Activated CD8-positive, alpha-beta T cell treated with anti-CD3 and anti-CD28 coated beads, Interleukin-2, amount 10 ng/mL, durations not matched to agents 7 days and 5 days (primary cell): Measurements from ENCODE around the gene EHBP1L1. TPM values are rescaled to one million over a fixed set of nuclear protein-coding genes. Genes with fewer than 3 reads are reported as not detected.

Experiments used
- ATAC-seq: fragments of 150-1000 bp; cut with Tn5 transposase; one replicate; pipeline ENCODE4 v1.10.0; 2021; ENCODE audit warnings: moderate library complexity
- CTCF ChIA-PET: fragments of 350-600 bp; sonication (Branson Sonifier 250); formaldehyde crosslinking; loops from one replicate; lab custom pipeline; 2021; ENCODE audit warnings: antibody characterized with exemption; lab: Charles Lee
- POLR2A ChIA-PET: fragments of 350-600 bp; sonication (Branson Sonifier 250); formaldehyde crosslinking; loops from one replicate; lab custom pipeline; 2021; ENCODE audit warnings: antibody characterized with exemption; lab: Charles Lee
- DNase-seq: peaks from one replicate; pipeline ENCODE4 v3.0.0-alpha.2; 2020
- H3K27ac Mint-ChIP-seq: one replicate; pipeline ENCODE4 v1.8.0; 2021; ENCODE audit warnings: mild to moderate bottlenecking, mixed read lengths
- H3K27me3 Mint-ChIP-seq: one replicate; pipeline ENCODE4 v1.8.0; 2021; ENCODE audit warnings: low read depth, mixed read lengths
- H3K36me3 Mint-ChIP-seq: one replicate; pipeline ENCODE4 v1.8.0; 2021; ENCODE audit warnings: low read depth, mixed read lengths
- H3K4me1 Mint-ChIP-seq: one replicate; pipeline ENCODE4 v1.8.0; 2021; ENCODE audit warnings: low read depth, mixed read lengths
- H3K4me3 Mint-ChIP-seq: one replicate; pipeline ENCODE4 v1.8.0; 2021; ENCODE audit warnings: mild to moderate bottlenecking, mixed read lengths
- H3K9me3 Mint-ChIP-seq: one replicate; pipeline ENCODE4 v1.8.0; 2022; ENCODE audit warnings: mixed read lengths; ENCODE audit not compliant: insufficient read depth
- total RNA-seq, 2 experiments: library from RNA; stranded (reverse); gene quantifications; one replicate each; pipeline ENCODE4 v1.2.3, GENCODE V29; 2021

Gene EHBP1L1
- total RNA-seq, 2 experiments from 2014 or later = 94.4 to 95.3 TPM

DNA sequence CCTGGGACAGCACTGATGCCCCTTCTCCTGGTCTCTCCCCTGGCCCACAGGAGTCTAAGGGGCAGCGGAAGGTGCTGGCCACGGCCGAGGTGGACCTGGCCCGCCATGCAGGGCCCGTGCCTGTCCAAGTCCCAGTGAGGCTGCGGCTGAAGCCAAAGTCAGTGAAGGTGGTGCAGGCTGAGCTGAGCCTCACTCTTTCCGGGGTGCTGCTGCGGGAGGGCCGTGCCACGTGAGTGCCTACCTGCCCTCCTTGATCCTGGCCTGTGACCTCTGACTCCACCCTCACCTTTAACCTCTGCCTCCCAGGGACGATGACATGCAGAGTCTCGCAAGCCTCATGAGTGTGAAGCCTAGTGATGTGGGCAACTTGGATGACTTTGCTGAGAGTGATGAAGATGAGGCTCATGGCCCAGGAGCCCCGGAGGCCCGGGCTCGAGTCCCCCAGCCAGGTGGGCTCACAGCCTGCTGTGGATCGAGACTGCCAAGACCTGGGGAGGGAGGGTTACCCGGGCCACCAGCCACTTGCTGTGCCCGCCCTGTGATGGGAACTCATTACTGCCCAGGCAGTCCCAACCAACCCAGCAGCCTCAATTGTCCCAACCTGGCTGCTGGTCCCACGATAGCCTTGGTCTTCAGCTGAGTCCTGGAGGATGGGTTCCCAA, 4.3 kb downstream of the EHBP1L1 start:
- Mint-ChIP-seq H3K9me3 (no peaks in the 10 kb centered on the region), H3K27me3 (no peaks in the 10 kb centered on the region), H3K36me3 (peaks cover 55% of the 10 kb centered on the region), H3K4me1 (peaks cover 45% of the 10 kb centered on the region), H3K27ac (no peak overlapping the region), H3K4me3 (no peak overlapping the region)
- ATAC-seq (no peak), DNase-seq (no peak)
- POLR2A ChIA-PET = no interaction called here
- CTCF ChIA-PET = interaction anchor here (1.3 to 5.2 kb wide), 4 partner anchors 8 to 39 kb away, joined by 3 to 33 read pairs (median 12); no protein-coding TSS in a partner anchor

DNA sequence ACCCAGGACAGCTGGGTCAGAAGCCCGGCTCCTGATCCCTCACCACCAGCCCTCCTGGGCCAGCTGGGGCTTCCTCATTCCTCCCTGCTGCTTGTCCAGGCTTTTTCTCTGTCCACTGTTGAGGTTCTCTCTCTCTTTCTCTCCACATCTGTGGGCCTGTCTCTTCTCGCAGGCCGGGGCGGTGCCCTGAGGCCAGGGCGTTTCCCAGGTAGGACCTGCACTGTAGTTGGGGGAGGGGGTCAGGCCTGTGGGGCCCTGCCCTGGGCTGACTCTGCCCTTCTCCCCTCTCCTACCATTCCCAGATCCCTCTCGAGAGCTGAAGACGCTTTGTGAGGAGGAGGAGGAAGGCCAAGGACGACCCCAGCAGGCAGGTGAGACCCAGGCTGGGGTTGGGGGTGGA, 4.9 kb downstream of the EHBP1L1 start:
- POLR2A ChIA-PET = interaction anchor here (0.6 kb wide), 1 partner anchor 176 kb away, joined by 3 read pairs; no protein-coding TSS in a partner anchor
- Mint-ChIP-seq H3K9me3 (no peaks in the 10 kb centered on the region), H3K4me1 (peaks cover 44% of the 10 kb centered on the region), H3K4me3 (no peak overlapping the region), H3K27ac (no peak overlapping the region), H3K27me3 (no peaks in the 10 kb centered on the region), H3K36me3 (peaks cover 57% of the 10 kb centered on the region)
- ATAC-seq (no peak), DNase-seq (no peak)
- CTCF ChIA-PET = interaction anchor here (4.1 kb wide), 1 partner anchor 13 kb away, joined by 17 read pairs; no protein-coding TSS in a partner anchor

DNA sequence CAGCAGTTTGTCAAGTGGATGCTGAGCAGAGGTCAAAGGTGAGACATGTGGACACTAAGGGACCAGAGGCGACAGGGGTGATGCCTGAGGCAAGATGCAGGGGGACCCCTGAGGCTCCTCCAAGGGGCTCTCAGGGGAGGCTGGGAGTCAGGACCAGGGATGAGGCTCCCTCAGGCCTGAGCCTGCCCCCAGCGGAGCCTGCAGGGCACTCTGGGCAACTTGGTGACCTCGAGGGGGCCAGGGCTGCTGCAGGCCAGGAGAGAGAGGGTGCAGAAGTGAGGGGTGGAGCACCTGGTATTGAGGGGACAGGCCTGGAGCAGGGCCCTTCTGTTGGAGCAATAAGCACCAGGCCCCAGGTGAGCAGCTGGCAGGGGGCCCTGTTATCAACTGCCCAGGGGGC, 6.1 kb downstream of the EHBP1L1 start:
- Mint-ChIP-seq H3K4me3 (no peak overlapping the region), H3K27me3 (no peaks in the 10 kb centered on the region), H3K27ac (no peak overlapping the region), H3K36me3 (peaks cover 63% of the 10 kb centered on the region), H3K9me3 (no peaks in the 10 kb centered on the region), H3K4me1 (peaks cover 53% of the 10 kb centered on the region)
- DNase-seq = no peak
- ATAC-seq = no peak
- POLR2A ChIA-PET = interaction anchor here (0.7 to 0.8 kb wide), 2 partner anchors 12 to 18 kb away, joined by 3 read pairs; no protein-coding TSS in a partner anchor
- CTCF ChIA-PET = interaction anchor here (1.1 to 4.1 kb wide), 2 partner anchors 8 to 12 kb away, joined by 3 to 17 read pairs; no protein-coding TSS in a partner anchor

DNA sequence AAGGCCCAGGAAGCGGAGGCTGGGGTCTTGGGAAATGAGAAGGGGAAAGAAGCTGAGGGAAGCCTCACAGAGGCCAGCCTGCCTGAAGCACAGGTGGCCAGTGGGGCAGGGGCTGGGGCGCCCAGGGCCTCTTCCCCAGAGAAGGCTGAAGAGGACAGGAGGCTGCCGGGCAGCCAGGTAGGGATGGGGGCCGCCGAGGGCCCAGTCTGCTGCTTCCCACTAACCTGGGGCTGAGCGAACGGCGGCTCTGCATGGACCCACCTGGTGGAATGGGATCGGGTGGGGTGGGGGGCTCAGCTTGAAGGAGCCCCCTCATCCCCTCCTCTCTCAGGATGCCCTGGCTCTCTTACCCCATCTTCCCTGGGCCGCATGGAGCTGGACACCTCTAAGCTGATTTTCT, 7.7 kb downstream of the EHBP1L1 start:
- ChIA-PET CTCF (interaction anchor here (1.3 to 4.1 kb wide), 3 partner anchors 10 to 14 kb away, joined by 3 to 17 read pairs (median 9); partner anchors contain the start of genes FAM89B and ZNRD2), POLR2A (no interaction called here)
- Mint-ChIP-seq H3K4me3 (no peak overlapping the region), H3K4me1 (peaks cover 54% of the 10 kb centered on the region), H3K27me3 (no peaks in the 10 kb centered on the region), H3K27ac (peak overlapping the region; percentile 60), H3K36me3 (peaks cover 70% of the 10 kb centered on the region), H3K9me3 (no peaks in the 10 kb centered on the region)
- ATAC-seq (no peak), DNase-seq (no peak)

DNA sequence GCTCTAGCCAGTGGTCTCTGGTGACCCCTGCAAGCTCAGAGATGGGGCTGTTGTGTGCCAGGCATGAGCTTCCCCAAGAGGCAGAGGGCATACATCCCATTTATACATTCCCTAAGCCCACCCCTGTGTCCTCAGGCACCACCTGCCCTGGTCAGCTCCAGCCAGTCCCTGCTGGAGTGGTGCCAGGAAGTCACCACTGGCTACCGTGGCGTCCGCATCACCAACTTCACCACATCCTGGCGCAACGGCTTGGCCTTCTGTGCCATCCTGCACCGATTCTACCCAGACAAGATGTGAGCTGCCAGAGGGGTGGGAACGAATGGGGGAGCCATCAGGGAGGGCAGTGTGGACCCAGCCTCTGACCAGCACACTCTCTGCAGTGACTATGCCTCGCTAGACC, 8.3 kb downstream of the EHBP1L1 start:
- ChIA-PET POLR2A (no interaction called here), CTCF (interaction anchor here (1.3 to 4.1 kb wide), 3 partner anchors 10 to 14 kb away, joined by 3 to 17 read pairs (median 9); partner anchors contain the start of genes FAM89B and ZNRD2)
- Mint-ChIP-seq H3K9me3 (no peaks in the 10 kb centered on the region), H3K4me1 (peaks cover 56% of the 10 kb centered on the region), H3K4me3 (no peak overlapping the region), H3K27ac (no peak overlapping the region), H3K36me3 (peaks cover 68% of the 10 kb centered on the region), H3K27me3 (no peaks in the 10 kb centered on the region)
- DNase-seq (no peak), ATAC-seq (no peak)

DNA sequence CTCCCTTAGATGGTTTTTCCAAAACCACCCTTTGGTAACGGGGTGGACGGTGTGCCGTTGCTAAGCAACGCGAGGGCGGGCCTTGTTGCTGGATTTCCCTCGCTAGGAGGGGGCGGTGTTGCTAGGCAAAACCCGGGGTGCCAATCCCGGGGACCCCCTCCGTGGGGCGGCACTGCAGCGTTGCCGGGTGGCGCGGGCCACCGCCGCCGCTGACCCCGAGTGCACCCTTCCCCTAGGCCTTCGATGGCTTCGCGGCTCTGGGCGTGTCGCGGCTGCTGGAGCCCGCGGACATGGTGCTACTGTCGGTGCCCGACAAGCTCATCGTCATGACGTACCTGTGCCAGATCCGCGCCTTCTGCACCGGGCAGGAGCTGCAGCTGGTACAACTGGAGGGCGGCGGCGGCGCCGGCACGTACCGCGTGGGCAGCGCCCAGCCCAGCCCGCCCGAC, 8.9 kb downstream of the EHBP1L1 start:
- Mint-ChIP-seq H3K9me3 (no peaks in the 10 kb centered on the region), H3K4me1 (peaks cover 57% of the 10 kb centered on the region), H3K27ac (no peak overlapping the region), H3K36me3 (peaks cover 62% of the 10 kb centered on the region), H3K27me3 (no peaks in the 10 kb centered on the region), H3K4me3 (no peak overlapping the region)
- DNase-seq (no peak), ATAC-seq (no peak)
- POLR2A ChIA-PET = no interaction called here
- CTCF ChIA-PET = interaction anchor here (1.3 to 12.3 kb wide), 5 partner anchors 8 to 41 kb away, joined by 3 to 172 read pairs (median 9); partner anchors contain the start of genes EHBP1L1, FAM89B and ZNRD2

DNA sequence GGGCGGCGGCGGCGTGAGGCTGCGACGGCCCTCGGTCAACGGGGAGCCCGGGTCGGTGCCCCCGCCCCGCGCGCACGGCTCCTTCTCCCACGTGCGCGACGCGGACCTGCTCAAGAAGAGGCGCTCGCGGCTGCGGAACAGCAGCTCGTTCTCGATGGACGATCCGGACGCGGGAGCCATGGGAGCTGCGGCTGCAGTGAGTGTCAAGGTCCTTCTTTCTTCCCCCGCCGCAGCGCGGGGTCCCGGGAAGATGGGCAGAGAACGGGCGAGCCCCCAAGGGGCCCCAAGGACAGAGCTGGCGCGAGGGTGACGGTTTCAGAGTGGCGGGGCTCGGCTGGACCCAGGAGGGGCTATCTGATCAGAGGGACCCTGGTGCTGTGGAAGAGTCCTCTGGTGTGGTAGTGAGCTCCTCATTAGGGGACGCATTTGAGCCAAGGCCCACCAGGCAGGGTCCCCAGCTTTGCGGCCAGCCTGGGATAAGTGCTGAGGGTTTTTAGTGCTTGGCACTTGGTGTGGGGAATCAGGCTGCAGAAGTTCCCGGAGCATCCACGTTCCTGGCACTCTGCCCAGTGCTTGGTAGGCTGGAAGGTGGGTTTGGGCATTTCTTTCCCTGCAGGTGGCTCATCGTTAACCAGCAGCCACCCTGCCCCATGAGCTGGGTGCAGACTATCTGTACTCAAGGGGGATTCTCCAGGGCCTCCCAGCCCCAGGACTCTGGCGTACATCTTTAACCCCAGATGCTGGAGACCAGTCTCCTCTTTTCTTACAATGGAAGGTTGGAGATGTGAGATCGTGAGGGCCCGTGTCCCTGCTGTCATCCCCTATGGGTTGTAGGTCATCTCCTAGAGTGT, 9.8 kb downstream of the EHBP1L1 start:
- ChIA-PET CTCF (interaction anchor here (0.9 to 12.3 kb wide), 5 partner anchors 9 to 42 kb away, joined by 3 to 172 read pairs (median 60); partner anchors contain the start of genes EHBP1L1 and FAM89B), POLR2A (interaction anchor here (0.9 to 1.7 kb wide), 5 partner anchors 9 to 80 kb away, joined by 3 to 9 read pairs (median 4); no protein-coding TSS in a partner anchor)
- no peaks in the 10 kb centered on the region for H3K27me3 Mint-ChIP-seq
- ATAC-seq (no peak), DNase-seq (no peak)
- H3K27ac Mint-ChIP-seq = peak overlapping the region; percentile 71
- H3K4me1 Mint-ChIP-seq = peaks cover 58% of the 10 kb centered on the region
- H3K36me3 Mint-ChIP-seq = peaks cover 58% of the 10 kb centered on the region
- no peaks in the 10 kb centered on the region for H3K9me3 Mint-ChIP-seq
- no peak overlapping the region for H3K4me3 Mint-ChIP-seq

DNA sequence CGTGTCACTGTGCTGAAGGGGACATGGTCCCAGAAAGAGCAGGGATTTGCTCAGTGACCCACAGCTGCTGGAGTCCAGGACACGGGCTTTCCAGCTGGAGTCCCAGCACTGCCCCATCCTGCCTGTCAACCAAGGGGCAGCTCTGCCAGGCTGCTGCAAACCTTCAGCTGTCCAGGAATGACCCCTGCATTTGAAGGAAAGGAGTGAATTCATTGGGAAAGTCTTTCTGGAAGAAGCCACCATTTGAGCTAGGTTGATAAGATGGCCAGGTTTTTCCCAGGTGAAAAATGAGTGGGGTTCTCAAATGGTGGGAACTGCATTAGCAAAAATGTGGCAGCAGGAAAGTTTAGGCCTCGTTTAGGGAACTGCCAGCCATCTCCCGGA, 10.4 kb downstream of the EHBP1L1 start:
- no peak for ATAC-seq
- Mint-ChIP-seq H3K9me3 (no peaks in the 10 kb centered on the region), H3K4me3 (no peak overlapping the region), H3K27ac (peak overlapping the region; percentile 71), H3K27me3 (no peaks in the 10 kb centered on the region), H3K4me1 (peaks cover 58% of the 10 kb centered on the region), H3K36me3 (peaks cover 57% of the 10 kb centered on the region)
- no peak for DNase-seq
- ChIA-PET CTCF (interaction anchor here (0.9 to 12.3 kb wide), 5 partner anchors 10 to 43 kb away, joined by 3 to 172 read pairs (median 60); partner anchors contain the start of genes EHBP1L1 and FAM89B), POLR2A (interaction anchor here (0.9 to 1.7 kb wide), 5 partner anchors 9 to 81 kb away, joined by 3 to 9 read pairs (median 4); no protein-coding TSS in a partner anchor)

DNA sequence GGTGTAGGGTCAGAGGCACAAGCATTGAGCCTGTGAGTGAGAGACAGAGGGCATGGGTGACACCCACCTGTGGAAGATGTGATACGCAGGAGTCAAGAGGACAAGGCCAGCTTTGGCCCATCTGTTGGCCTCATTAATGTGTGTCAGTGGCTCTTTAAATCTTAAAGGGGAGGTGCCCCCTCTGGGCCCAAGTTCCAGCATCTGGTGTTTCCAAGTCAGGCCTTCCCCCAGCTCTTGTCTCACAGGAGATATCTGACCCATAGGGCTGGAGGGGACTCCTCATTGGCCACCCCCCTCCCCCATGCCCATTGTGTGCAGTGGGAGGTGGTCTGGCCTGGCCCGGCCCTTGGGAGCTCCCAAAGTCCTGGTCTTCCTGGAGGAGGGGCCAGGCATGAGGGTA, 10.8 kb downstream of the EHBP1L1 start:
- no peak for DNase-seq
- H3K36me3 Mint-ChIP-seq = peaks cover 58% of the 10 kb centered on the region
- H3K27ac Mint-ChIP-seq = peak overlapping the region; percentile 71
- H3K9me3 Mint-ChIP-seq = no peaks in the 10 kb centered on the region
- ChIA-PET CTCF (interaction anchor here (0.8 to 12.3 kb wide), 5 partner anchors 10 to 43 kb away, joined by 4 to 172 read pairs (median 60); partner anchors contain the start of genes EHBP1L1 and FAM89B), POLR2A (interaction anchor here (0.9 to 1.7 kb wide), 6 partner anchors 10 to 81 kb away, joined by 3 to 9 read pairs (median 4); no protein-coding TSS in a partner anchor)
- peaks cover 57% of the 10 kb centered on the region for H3K4me1 Mint-ChIP-seq
- H3K4me3 Mint-ChIP-seq = no peak overlapping the region
- ATAC-seq = no peak
- H3K27me3 Mint-ChIP-seq = no peaks in the 10 kb centered on the region

DNA sequence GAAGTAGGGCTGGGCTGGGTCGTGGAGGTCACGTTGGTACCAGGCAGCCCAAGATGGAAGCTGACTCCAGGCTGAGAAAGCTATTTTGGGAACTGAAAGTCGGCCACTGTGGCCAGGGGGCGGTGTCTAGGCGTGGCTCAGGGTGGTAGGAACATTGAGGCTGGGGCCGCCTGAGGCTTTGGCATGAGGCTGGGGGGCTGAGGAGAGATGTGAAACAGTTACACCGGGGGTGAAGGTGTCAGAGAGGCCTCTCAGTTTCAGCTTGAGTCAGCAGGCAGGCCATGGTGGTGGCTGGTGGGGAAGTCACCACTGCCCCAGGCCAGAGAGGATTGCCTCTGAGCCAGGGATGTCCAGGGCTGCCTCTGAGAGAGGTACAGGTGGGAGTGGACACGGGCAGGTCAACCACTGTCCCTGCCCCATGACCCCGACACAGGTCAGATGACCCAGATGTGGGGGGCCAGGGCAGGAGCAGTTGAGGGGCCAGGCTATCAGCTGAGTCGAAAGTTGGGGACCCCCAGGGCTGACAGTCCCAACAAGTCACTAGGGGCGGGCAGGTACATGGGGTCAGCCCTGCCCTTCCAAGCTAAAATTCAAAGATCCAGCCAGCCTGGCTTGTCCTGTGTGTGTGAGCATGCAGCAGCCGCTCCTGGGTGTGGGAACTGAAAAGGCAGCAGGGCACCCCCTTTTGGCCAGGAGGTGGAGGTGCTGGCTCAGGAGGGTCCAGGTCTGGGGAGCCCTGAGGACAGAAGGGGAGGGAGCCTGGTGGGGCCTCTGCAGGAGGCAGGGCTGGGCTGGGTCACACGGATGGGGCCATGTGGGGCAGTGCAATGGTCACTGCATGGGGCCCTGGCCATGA, 12.6 kb downstream of the EHBP1L1 start:
- peak; percentile 86 for DNase-seq
- no peaks in the 10 kb centered on the region for H3K27me3 Mint-ChIP-seq
- CTCF ChIA-PET = interaction anchor here (0.6 to 12.3 kb wide), 33 partner anchors 9 to 244 kb away, joined by 3 to 172 read pairs (median 4); partner anchors contain the start of genes EHBP1L1, FAM89B, MAP3K11 and PCNX3
- POLR2A ChIA-PET = interaction anchor here (0.6 to 1.7 kb wide), 12 partner anchors 12 to 164 kb away, joined by 3 to 8 read pairs (median 4); partner anchors contain the start of genes EHBP1L1, FAM89B, MALAT1 and RELA
- H3K9me3 Mint-ChIP-seq = no peaks in the 10 kb centered on the region
- H3K4me3 Mint-ChIP-seq = peak overlapping the region; percentile 55
- peak; percentile 89 for ATAC-seq
- H3K4me1 Mint-ChIP-seq = peaks cover 48% of the 10 kb centered on the region
- H3K36me3 Mint-ChIP-seq = peaks cover 43% of the 10 kb centered on the region
- peak overlapping the region; percentile 94 for H3K27ac Mint-ChIP-seq
